ENCODE results near the gene SLC24A3.

DNA sequence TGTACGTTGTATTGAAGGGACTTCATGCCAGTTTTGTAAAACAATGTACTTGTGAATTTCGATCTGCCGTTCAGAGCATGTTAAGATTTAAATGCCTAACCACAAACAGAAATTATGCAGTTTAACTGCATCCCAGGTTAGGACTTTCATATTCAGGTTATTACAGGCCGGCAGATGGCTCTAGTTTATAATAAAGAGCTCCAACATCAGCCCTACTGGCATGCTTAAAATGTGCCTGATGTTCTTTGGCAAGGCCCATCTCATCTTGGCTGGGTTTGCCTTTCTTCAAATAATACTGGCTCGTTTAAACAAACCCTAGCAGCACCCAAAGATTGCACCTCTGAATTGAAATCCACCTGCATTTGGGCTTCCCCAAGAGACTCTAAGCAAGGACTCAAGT, 376.3 kb downstream of the SLC24A3 start:
- TF ChIP-seq, protein P1, sequence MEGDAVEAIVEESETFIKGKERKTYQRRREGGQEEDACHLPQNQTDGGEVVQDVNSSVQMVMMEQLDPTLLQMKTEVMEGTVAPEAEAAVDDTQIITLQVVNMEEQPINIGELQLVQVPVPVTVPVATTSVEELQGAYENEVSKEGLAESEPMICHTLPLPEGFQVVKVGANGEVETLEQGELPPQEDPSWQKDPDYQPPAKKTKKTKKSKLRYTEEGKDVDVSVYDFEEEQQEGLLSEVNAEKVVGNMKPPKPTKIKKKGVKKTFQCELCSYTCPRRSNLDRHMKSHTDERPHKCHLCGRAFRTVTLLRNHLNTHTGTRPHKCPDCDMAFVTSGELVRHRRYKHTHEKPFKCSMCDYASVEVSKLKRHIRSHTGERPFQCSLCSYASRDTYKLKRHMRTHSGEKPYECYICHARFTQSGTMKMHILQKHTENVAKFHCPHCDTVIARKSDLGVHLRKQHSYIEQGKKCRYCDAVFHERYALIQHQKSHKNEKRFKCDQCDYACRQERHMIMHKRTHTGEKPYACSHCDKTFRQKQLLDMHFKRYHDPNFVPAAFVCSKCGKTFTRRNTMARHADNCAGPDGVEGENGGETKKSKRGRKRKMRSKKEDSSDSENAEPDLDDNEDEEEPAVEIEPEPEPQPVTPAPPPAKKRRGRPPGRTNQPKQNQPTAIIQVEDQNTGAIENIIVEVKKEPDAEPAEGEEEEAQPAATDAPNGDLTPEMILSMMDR (optimal IDR thresholded peaks at IDR 0.05 in 1 of 3, IDR thresholded peaks at IDR 0.05 in 1 of 3, conservative IDR thresholded peaks at IDR 0.05 in 1 of 3; ENCODE audit: extremely low read depth in 1 of 3, insufficient read depth in 2 of 3, low read length in 3 of 3): no peak
- TF ChIP-seq EZH2 (IDR thresholded peaks at IDR 0.05; ENCODE audit: low read length): no peak
